GM19043 (cell line): ENCODE data around the gene SLC16A10.

ENCODE experiments used
- ATAC-seq: cut with Tn5 transposase; IDR thresholded peaks from one replicate; pipeline ENCODE4 v1.9.1; 2021; ENCODE audit warnings: low read depth; ENCODE audit not compliant: unreplicated experiment

Gene SLC16A10

DNA sequence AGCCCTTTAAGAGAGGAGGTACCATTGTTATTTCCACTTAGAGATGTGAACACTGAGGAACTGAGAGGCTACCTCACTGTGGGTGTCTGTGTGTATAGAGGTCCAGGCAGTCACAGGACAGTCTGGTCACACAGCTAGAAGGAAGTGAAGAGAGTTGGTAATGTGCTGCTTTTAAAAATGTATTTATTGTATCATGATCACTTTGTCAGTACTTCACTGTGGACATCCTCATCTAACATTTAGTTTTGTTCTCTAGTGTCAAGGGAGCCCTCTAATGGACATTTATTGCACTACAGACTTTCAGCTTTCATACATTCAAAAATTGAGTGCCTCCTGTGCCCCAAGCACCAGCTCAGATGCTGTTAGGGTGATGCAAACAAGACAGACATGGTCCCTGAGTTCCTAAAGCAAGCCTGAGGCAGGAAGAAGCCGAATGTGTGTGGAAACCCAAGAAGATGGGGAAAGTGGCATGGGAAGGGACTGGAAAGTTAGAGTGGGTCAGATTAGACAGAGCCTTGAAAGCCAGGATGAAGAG is 123.0 kb downstream of the SLC16A10 start:
- ATAC-seq, result no peak

DNA sequence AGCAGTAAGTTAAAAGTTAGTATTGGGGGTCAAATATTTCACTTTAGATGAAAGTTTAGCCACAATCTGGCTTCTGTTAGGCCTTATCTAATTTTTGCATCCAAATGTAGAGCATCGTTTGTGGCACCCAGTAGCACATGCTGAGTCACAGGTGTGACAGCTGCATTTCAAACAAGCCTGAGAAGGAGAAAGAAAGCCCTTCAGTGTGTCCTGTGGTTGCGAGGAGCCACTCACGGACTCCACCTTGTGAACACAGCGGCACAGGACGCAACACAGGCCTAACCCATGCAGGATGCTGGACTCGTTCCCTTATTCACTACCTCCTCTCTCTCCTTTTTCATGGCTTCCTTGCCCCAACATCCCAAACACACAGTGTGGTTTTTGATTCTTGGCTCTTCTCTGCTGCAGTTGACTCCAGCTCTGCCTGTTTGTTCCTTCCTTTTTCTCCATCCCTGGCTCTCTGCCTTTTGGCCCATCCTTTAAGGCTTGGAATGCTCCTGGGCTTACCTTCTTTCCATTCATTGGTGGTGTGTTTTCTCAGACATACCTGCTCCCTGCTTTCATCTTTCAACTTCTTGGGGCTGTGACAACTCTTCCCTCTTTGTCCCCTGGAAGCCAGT is 124.2 kb downstream of the SLC16A10 start:
- no peak for ATAC-seq

DNA sequence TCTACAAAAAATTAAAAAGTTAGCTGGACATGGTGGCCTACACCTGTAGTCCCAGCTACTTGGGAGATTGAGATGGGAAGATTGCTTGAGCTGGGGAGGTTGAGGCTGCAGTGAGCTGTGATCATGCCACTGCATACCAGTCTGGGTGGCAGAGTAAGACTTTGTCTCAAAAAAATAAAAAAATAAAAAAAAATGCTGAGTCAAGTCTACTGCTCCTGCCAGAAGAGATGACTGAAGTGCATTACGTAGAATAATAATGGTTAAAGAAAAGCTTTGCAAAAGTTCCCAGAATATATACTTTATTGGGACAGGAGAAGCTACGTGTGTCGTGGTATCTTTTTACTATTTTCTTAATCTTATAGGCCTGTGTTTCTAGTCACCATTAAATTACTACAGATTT is 125.3 kb downstream of the SLC16A10 start:
- no peak for ATAC-seq

- no peak for ATAC-seq
Observed at GRCh38 chr6:111215131-111215530, 127.8 kb downstream of the SLC16A10 start.

DNA sequence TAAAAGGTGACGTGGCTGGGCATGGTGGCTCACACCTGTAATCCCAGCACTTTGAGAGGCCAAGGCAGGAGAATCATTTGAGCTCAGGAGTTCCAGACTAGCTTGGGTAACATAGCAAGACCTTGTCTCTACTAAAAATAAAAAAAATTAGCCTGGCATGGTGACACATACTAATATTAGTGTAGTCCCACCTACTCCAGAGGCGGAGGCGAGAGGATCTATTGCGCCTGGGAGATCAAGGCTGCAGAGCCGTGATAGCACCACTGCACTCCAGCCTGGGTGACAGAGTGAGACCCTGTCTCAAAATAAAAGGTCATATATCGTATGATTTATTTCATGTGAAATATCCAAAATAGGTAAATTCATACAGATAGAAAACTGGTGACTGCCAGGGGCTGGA is 132.5 kb downstream of the SLC16A10 start:
- ATAC-seq, result no peak

DNA sequence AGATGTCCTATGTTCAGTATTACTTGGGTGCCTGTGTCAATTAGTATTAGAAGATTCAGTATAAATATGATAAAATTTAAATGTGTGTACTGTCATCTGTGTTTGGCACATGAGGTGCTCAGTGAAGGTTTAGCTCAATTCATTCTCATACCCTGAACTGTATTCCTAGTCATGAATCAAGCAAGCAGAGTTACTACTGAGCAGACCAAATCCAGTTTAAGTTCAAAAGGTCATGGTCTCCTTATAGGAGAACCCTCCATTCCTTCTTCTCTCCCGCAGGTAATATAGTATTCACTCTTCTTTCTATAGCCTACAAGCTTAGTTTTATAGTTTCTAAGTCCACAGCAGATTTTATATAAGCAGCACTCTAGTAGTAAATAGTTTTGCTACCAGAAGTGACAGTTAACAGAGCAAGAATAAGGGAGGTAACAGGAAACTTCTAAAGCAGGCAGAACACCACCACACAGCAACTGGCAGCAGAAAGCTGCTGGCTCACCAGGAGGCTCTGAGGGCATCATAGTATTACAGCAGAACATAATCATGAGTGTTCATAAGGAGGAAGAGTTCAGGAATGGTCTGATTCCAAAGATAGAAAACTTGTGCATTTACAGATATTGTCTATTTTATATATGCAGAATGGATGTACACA is 133.2 kb downstream of the SLC16A10 start:
- ATAC-seq, result no peak

DNA sequence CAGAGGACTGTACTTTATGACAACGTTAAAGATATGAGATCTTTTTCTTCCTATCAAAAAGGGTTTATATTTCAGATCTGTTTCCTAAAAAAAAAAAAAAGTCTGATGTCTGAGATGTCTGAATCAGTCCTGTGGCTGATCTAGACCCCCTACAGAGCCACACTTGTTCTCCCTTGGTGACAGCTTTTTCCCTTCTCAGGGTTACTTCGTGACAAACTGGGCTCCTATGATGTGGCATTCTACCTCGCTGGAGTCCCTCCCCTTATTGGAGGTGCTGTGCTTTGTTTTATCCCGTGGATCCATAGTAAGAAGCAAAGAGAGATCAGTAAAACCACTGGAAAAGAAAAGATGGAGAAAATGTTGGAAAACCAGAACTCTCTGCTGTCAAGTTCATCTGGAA is 134.5 kb downstream of the SLC16A10 start:
- no peak for ATAC-seq

DNA sequence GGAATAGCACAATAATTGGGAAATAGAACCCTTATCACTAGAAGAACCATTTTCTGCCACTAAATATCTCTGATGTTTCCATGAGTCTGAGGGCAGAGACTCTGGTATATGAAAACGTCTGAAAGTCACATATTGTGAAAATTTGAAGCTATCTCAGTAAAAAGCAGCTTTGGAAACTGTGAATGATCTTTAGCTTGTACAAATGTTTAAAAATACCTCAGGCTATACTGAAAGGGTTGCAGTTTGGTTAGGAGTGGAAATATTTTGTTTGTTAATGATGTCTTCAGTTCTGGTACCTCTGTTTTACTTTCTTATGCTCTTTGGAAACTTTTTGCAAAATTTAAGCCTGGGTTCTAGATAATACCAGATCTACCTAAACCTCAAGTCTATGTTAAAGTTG is 135.0 kb downstream of the SLC16A10 start:
- ATAC-seq, result no peak

GRCh38 chr6:111228094-111228493 is 140.8 kb downstream of the SLC16A10 start:
- ATAC-seq, result no peak

GRCh38 chr6:111230351-111231089 is 143.2 kb downstream of the SLC16A10 start:
- no peak for ATAC-seq

DNA sequence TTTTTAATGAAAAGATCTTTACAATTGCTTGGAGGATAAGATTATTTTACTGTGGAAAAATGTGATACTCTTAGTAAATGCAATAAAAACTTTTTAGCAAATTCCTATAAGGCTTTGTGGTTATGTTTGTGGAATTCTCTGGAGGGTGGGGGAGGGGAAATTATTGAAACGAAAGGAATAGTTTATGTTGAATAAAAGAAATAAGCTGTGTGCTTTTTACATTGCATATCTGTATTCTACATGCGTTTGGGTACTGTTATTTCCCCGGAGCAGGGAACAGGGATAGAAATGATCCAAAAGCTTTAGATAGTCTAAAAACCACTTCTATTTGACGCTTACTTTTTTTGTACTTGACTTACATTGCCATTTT is 143.8 kb downstream of the SLC16A10 start:
- ATAC-seq, result no peak

DNA sequence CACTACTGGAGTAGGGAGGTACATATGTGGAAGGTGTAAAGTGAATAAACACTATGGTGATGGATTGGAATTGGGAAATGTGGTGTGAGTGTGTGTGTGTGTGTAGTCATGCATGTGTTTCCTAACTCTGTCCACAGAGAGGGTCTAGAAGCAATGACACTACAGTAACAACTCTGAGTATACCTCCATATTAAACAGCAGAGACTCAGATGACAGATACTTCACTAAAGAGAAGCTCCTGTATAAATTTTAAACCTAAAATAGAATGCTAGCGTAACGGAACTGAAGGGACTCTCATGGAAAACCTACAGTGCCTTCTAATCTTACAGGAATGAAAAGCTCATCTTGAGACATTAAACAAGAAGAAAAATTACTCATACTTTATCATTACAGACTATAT is 150.5 kb downstream of the SLC16A10 start:
- ATAC-seq, result no peak

DNA sequence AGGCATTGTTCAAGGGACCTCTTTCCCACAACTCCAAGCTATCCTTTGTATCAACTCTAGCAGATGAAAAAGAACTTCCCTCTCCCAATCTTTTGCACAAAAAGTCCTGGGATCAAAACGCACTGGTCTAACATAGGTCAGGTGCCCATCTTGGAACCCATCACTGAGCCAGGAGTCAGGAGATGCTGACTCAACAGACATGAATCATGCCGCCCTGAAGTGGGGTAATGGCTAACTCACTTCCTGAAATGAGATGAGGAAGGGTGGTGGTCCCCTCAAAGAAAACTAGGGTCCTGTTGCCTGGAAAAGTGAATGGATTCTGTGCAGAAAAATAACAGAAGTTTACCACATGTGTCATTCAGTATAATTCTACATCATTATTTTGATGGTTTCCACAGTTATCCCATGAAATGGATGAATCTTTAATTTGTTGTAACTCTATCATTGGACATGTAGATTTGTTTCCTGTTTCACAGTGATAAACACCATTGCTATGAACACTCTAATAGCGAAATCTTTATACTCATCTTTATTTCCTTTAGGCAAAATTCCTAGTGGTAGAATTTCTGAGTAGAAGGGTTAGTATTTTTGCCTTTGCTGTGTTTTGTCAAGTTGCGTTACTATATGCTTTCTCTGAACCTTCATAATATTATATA is 151.3 kb downstream of the SLC16A10 start:
- no peak for ATAC-seq

GRCh38 chr6:111239461-111239860 is 152.2 kb downstream of the SLC16A10 start:
- ATAC-seq, result no peak

DNA sequence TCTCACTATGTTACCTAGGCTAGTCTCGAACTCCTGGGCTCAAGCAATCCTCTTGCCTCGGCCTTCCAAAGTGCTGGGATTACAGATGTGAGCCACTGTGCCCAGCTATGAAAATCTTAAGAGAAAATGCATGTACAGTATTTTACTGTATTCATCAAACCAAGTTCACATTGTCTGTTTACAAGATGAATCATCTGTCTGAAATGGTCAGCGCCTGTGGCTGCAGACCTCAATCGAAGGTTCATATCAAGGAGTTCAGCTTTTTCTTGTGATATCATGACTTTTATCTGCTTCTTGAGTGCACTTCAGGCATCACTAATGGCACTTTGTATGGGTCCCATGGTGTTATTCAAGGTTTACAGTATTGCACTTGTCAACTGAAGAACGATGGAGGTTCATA is 155.1 kb downstream of the SLC16A10 start:
- ATAC-seq, result no peak

DNA sequence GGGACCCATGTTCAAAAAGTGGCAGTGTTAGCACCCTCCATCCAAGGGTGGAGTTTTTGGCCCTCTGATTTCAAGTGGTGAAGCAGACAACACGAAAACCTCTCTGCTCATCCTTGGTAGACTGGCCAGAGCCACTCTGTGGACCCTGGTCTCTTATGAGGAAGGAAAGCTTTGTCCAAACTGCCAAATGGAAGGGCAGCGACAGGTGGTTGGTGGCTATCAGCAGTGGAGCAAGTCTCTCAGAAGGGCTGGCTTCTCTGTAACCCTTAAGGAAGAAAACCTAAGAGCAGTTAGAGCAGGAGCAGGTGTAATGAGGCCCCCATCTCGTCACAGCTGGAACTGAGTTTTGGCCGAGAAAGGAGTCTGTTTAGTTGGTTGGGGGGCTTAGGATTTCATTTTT is 155.8 kb downstream of the SLC16A10 start:
- ATAC-seq, result no peak

DNA sequence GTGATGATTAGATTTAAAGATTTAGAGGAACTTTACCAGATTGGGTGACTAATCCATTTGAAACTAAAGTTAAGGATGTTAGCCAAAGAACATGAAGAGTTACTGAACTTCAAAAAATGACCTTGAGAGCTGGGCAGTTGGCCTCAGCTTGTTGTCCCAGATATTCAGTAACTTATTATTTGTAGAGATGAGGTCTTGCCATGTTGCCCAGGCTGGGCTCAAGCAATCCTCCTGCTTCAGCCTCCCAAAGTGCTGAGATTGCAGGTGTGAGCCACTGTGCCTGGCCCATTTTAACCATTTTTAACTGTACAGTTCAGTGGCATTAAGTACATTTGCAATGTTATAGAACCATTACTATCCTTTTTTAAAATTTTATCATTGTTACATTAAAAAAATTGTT is 161.5 kb downstream of the SLC16A10 start:
- no peak for ATAC-seq

- ATAC-seq, result no peak
Observed at GRCh38 chr6:111250791-111251354, 163.6 kb downstream of the SLC16A10 start.

DNA sequence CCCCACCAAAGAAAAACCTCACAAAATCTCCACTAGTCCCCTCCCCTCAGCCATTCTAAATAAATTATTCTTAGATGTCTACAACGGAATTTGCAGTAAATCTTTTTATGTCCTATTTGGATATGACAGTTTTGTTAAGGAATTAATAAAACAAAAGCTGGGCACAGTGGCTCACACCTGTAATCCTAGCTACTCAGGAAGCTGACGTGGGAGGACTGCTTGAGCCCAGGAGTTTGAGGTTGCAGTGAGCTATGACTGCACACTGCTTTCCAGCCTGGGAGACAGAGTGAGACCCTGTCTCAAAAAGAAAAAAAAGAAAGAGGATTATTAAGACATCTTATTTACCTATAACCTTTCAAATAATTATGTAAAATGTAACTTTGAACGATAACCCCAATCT is 165.4 kb downstream of the SLC16A10 start:
- ATAC-seq, result no peak

- ATAC-seq, result no peak
Observed at GRCh38 chr6:111254004-111254778, 166.9 kb downstream of the SLC16A10 start.
